H1 (cell line): ENCODE results near the gene MICU2. TPM values are rescaled to one million over a fixed set of nuclear protein-coding genes. Genes with fewer than 3 reads are reported as not detected.

ENCODE experiments used
- CTCF ChIA-PET: fragments of 300-600 bp; sonication (Branson Sonifier 250); formaldehyde crosslinking; loops from one replicate; lab custom pipeline; 2021; ENCODE audit not compliant: partially characterized antibody; lab: Charles Lee
- POLR2A ChIA-PET: fragments of 300-600 bp; sonication (Branson Sonifier 250); formaldehyde crosslinking; loops from one replicate; lab custom pipeline; 2021; ENCODE audit warnings: inconsistent platforms; ENCODE audit not compliant: partially characterized antibody; lab: Charles Lee
- DNase-seq, 2 experiments: peaks; one replicate each; pipeline versions ENCODE4 v3.0.0 to v3.0.0-alpha.2; 2010 to 2022; ENCODE audit warnings: low spot score in 2 of 2, low read depth in 1 of 2, mixed read lengths in 1 of 2
- FAIRE-seq: peaks from 2 replicates; lab custom pipeline; 2011; peaks lifted over from hg19 to GRCh38; lab: Jason Lieb, UNC
- H2AFZ ChIP-seq: 2 replicates; pipeline ENCODE4 v1.8.1; 2012; ENCODE audit warnings: low read length, inconsistent platforms
- H2AK5ac ChIP-seq: 2 replicates; pipeline ENCODE4 v1.6.1; 2013; ENCODE audit warnings: low read depth, low read length
- H2BK120ac ChIP-seq: replicated peaks from 2 replicates; pipeline ENCODE3; 2013; ENCODE audit warnings: low read depth, low read length, inconsistent platforms
- H2BK12ac ChIP-seq: 2 replicates; pipeline ENCODE4 v1.6.1; 2013; ENCODE audit warnings: low read depth, low read length
- H2BK15ac ChIP-seq: 2 replicates; pipeline ENCODE4 v1.6.1; 2013; ENCODE audit warnings: low read length
- H2BK20ac ChIP-seq: 2 replicates; pipeline ENCODE4 v1.6.1; 2013; ENCODE audit warnings: low read length
- H2BK5ac ChIP-seq: 2 replicates; pipeline ENCODE4 v1.6.1; 2013; ENCODE audit warnings: low read depth, low read length
- H3K14ac ChIP-seq: 2 replicates; pipeline ENCODE4 v1.6.1; 2013; ENCODE audit warnings: inconsistent platforms; ENCODE audit not compliant: insufficient read length
- H3K18ac ChIP-seq: 2 replicates; pipeline ENCODE4 v1.6.1; 2013; ENCODE audit warnings: low read length; ENCODE audit errors: extremely low read depth
- H3K23ac ChIP-seq: 2 replicates; pipeline ENCODE4 v1.6.1; 2013; ENCODE audit warnings: inconsistent platforms; ENCODE audit not compliant: insufficient read length
- H3K23me2 ChIP-seq: 2 replicates; pipeline ENCODE4 v1.6.1; 2013; ENCODE audit warnings: low read depth, low read length
- H3K27ac ChIP-seq: 2 replicates; pipeline ENCODE4 v1.6.1; 2011; ENCODE audit warnings: low read depth, low read length, inconsistent platforms
- H3K27me3 ChIP-seq, 4 experiments: replicated peaks in 1 of 4; 1 replicate in 1 of 4; 2 replicates in 3 of 4; pipeline versions ENCODE4 v1.6.1 to v1.8.1; 2011 to 2013; ENCODE audit warnings: low read length in 3 of 4, mild to moderate bottlenecking in 3 of 4, inconsistent platforms in 2 of 4, mixed read lengths in 2 of 4, moderate library complexity in 1 of 4; ENCODE audit not compliant: control insufficient read depth in 3 of 4, insufficient read depth in 3 of 4; ENCODE audit errors: extremely low read depth in 1 of 4
- H3K36me3 ChIP-seq, 4 experiments: 2 replicates each; pipeline versions ENCODE4 v1.6.1 to v1.8.1; 2011 to 2013; ENCODE audit warnings: mild to moderate bottlenecking in 4 of 4, low read length in 3 of 4, moderate library complexity in 2 of 4, control low read depth in 1 of 4, inconsistent platforms in 1 of 4; ENCODE audit not compliant: insufficient read depth in 4 of 4, control insufficient read depth in 2 of 4
- H3K4ac ChIP-seq: replicated peaks from 2 replicates; pipeline ENCODE3; 2013; ENCODE audit warnings: low read length, low read depth, mixed read lengths, inconsistent platforms; ENCODE audit not compliant: insufficient read length
- H3K4me1 ChIP-seq, 4 experiments: replicated peaks in 1 of 4; 1 replicate in 1 of 4; 2 replicates in 3 of 4; pipeline versions ENCODE4 v1.6.1 to v1.8.1; 2011 to 2013; ENCODE audit warnings: low read length in 3 of 4, inconsistent platforms in 2 of 4, mixed read lengths in 1 of 4; ENCODE audit not compliant: insufficient read depth in 4 of 4, control insufficient read depth in 3 of 4
- H3K4me2 ChIP-seq, 2 experiments: 2 replicates each; pipeline versions ENCODE4 v1.6.1 to v1.8.1; 2011 to 2013; ENCODE audit warnings: low read depth in 2 of 2, low read length in 2 of 2, control low read depth in 1 of 2, inconsistent platforms in 1 of 2, mild to moderate bottlenecking in 1 of 2; ENCODE audit not compliant: insufficient read depth in 1 of 2
- H3K4me3 ChIP-seq, 4 experiments: fragments of 200-600, 300-600 bp in 1 of 4; sonication (generic), shearing (Covaris generic), sonication (Bioruptor Twin) in 1 of 4; 2 replicates each; pipeline versions ENCODE4 v1.5.1 to v1.8.1; 2011 to 2016; ENCODE audit warnings: low read length in 4 of 4, low read depth in 3 of 4, control low read depth in 2 of 4, inconsistent platforms in 2 of 4, mild to moderate bottlenecking in 2 of 4, mixed read lengths in 1 of 4, moderate library complexity in 1 of 4; ENCODE audit not compliant: insufficient read depth in 2 of 4; ENCODE audit errors: extremely low read depth in 1 of 4
- H3K56ac ChIP-seq: replicated peaks from 2 replicates; pipeline ENCODE3; 2013; ENCODE audit warnings: low read depth, mild to moderate bottlenecking, mixed read lengths, low read length, inconsistent platforms; ENCODE audit not compliant: insufficient read length
- H3K79me1 ChIP-seq: 2 replicates; pipeline ENCODE4 v1.6.1; 2013; ENCODE audit warnings: low read depth, low read length, control low read depth
- H3K79me2 ChIP-seq, 2 experiments: 2 replicates each; pipeline versions ENCODE4 v1.6.1 to v1.8.1; 2012 to 2013; ENCODE audit warnings: low read length in 2 of 2, mild to moderate bottlenecking in 2 of 2, inconsistent platforms in 1 of 2; ENCODE audit not compliant: insufficient read depth in 2 of 2, control insufficient read depth in 1 of 2
- H3K9ac ChIP-seq, 4 experiments: replicated peaks in 1 of 4; 1 replicate in 1 of 4; 2 replicates in 3 of 4; pipeline versions ENCODE4 v1.6.1 to v1.8.1; 2011 to 2013; ENCODE audit warnings: low read depth in 3 of 4, low read length in 3 of 4, control low read depth in 2 of 4, mild to moderate bottlenecking in 2 of 4, moderate library complexity in 2 of 4, inconsistent platforms in 1 of 4; ENCODE audit errors: extremely low read depth in 1 of 4
- H3K9me3 ChIP-seq, 2 experiments: 2 replicates each; pipeline versions ENCODE4 v1.6.1 to v1.8.1; 2012 to 2013; ENCODE audit warnings: mild to moderate bottlenecking in 2 of 2, moderate library complexity in 2 of 2, control low read depth in 1 of 2, inconsistent platforms in 1 of 2, low read depth in 1 of 2, low read length in 1 of 2, mixed read lengths in 1 of 2; ENCODE audit not compliant: insufficient read depth in 2 of 2
- H4K20me1 ChIP-seq, 2 experiments: replicated peaks in 1 of 2; 2 replicates each; pipeline versions ENCODE3 to v1.8.1; 2011 to 2013; ENCODE audit warnings: inconsistent platforms in 2 of 2, low read length in 2 of 2, mild to moderate bottlenecking in 1 of 2; ENCODE audit not compliant: insufficient read depth in 2 of 2, control insufficient read depth in 1 of 2
- H4K5ac ChIP-seq: 2 replicates; pipeline ENCODE4 v1.6.1; 2013; ENCODE audit warnings: low read length, low read depth, mixed read lengths, inconsistent platforms; ENCODE audit not compliant: insufficient read length
- H4K8ac ChIP-seq: 2 replicates; pipeline ENCODE4 v1.8.0; 2013; ENCODE audit warnings: mild to moderate bottlenecking, moderate library complexity, low read length, inconsistent platforms; ENCODE audit not compliant: insufficient read depth; ENCODE audit errors: extremely low read depth
- H4K91ac ChIP-seq: replicated peaks from 2 replicates; pipeline ENCODE3; 2013; ENCODE audit warnings: low read length, mixed read lengths, inconsistent platforms; ENCODE audit not compliant: insufficient read length
- HDAC6 ChIP-seq: IDR thresholded peaks from one replicate; pipeline ENCODE4 v1.7.1; 2012; ENCODE audit warnings: low read depth, mild to moderate bottlenecking, inconsistent platforms, low read length, moderate library complexity
- KDM1A ChIP-seq: fragments of 200-600, 300-600 bp; sonication (generic); IDR thresholded peaks from 2 replicates; pipeline ENCODE4 v1.7.1; 2016; ENCODE audit warnings: mild to moderate bottlenecking, low read length, borderline replicate concordance
- WGBS, 2 experiments: shearing (Covaris generic) in 1 of 2; methylation state at CpG; one replicate each; pipeline versions ENCODE4 v1.1.6 to v1.1.7; 2013 to 2015; ENCODE audit warnings: low lambda C conversion rate in 2 of 2, mixed read lengths in 2 of 2, inconsistent platforms in 1 of 2, low coverage in 1 of 2, missing lambda C conversion rate in 1 of 2; ENCODE audit not compliant: insufficient replicate concordance in 2 of 2, insufficient coverage in 1 of 2, insufficient read length in 1 of 2; ENCODE audit errors: extremely low coverage in 1 of 2, missing lambda C conversion rate in 1 of 2; 5-methylcytosine and 5-hydroxymethylcytosine counted together
- polyA plus RNA-seq, 7 experiments: library from polyadenylated mRNA; depleted of rRNA in 3 of 7; stranded (reverse) in 5 of 7; unstranded in 2 of 7; fragments of >200 nt in 5 of 7; fragments of 200-250 nt in 2 of 7; gene quantifications; 1 replicate in 5 of 7; 2 replicates in 1 of 7; 4 replicates in 1 of 7; pipeline versions ENCODE4 v1.2.1 to v1.2.3, GENCODE V29; 2011 to 2013; ENCODE audit warnings: missing spikeins in 2 of 7, mixed read lengths in 2 of 7
- total RNA-seq: library from RNA; stranded (reverse); fragmentation: NEBNext Ultra II Directional; extraction: Animal tissue kit (Norgen Biotek cat#: 25700); gene quantifications from 2 replicates; pipeline ENCODE4 v1.2.1, GENCODE V29; 2021

MICU2 gene
- total and polyA plus RNA-seq, 2 of the 8 experiments (the other 6 are each of a cell fraction or from before 2014, with no cell fraction given): 34.6 to 36.5 TPM

DNA sequence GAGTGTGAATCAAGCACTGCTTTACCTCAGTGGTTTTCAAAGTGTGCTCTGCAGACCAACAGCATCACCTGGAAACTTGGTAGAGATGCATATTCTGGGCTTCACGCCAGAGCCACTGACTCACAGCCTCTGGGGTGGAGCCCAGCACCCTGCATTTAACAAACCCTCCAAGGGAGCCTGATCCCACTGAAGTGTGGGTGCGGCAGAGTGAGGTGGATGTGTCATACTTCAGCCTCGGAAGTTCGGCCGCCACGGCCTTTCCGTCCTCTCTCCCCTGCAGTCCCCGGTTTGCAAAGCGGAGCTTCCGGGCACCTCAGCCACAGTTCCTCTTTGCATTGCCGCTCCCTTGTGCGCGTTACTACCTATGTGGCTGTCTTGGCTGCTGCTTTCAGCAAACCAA, 33.3 kb upstream of the MICU2 start:
- no peak overlapping the region for H3K27ac ChIP-seq
- H2BK120ac ChIP-seq: no peak overlapping the region
- POLR2A ChIA-PET: no interaction called here
- H3K4me1 ChIP-seq: no peaks in the 10 kb centered on the region
- no peak overlapping the region for H3K56ac ChIP-seq
- no peaks in the 10 kb centered on the region for H3K79me1 ChIP-seq
- CTCF ChIA-PET: interaction anchor here (0.7 to 5.8 kb wide), 26 partner anchors 9 to 1158 kb away, joined by 3 to 41 read pairs (median 4); no protein-coding TSS in a partner anchor
- 93% methylated on average over 12 of the region's 13 CpGs; no CpG with 5 or more reads in 1 of the 2 experiments for WGBS, 2 experiments
- no peak overlapping the region for H2BK15ac ChIP-seq
- no peak for FAIRE-seq
- H3K9ac ChIP-seq: no peak overlapping the region
- H3K27me3 ChIP-seq: no peaks in the 10 kb centered on the region
- no peak overlapping the region for H3K18ac ChIP-seq
- H4K8ac ChIP-seq: no peak overlapping the region
- no peak overlapping the region for H3K4ac ChIP-seq
- H3K4me3 ChIP-seq: no peak overlapping the region
- H3K23me2 ChIP-seq: no peaks in the 10 kb centered on the region; the same call in 1 of the 2 replicates
- no peak overlapping the region for H3K23ac ChIP-seq
- no peaks in the 10 kb centered on the region for H4K20me1 ChIP-seq
- peak overlapping the region; percentile 46; the same call in 1 of the 2 replicates for H2BK12ac ChIP-seq
- H3K9me3 ChIP-seq: no peaks in the 10 kb centered on the region
- no peak overlapping the region for H2AFZ ChIP-seq
- H4K5ac ChIP-seq: no peak overlapping the region
- H3K36me3 ChIP-seq: no peaks in the 10 kb centered on the region
- H3K14ac ChIP-seq: no peak overlapping the region
- no peak overlapping the region for H2BK5ac ChIP-seq
- no peak overlapping the region for H2BK20ac ChIP-seq
- DNase-seq: no peak
- H3K4me2 ChIP-seq: no peak overlapping the region
- no peak overlapping the region for H4K91ac ChIP-seq
- H2AK5ac ChIP-seq: no peak overlapping the region
- no peaks in the 10 kb centered on the region for H3K79me2 ChIP-seq
- no peak for TF ChIP-seq HDAC6
- TF ChIP-seq KDM1A: no peak
